H1 (cell line): Measurements from ENCODE around the gene HDGFL3. TPM values are rescaled to one million over a fixed set of nuclear protein-coding genes. Genes with fewer than 3 reads are reported as not detected.

Experiments used
- CTCF ChIA-PET: fragments of 300-600 bp; sonication (Branson Sonifier 250); formaldehyde crosslinking; loops from one replicate; lab custom pipeline; 2021; ENCODE audit not compliant: partially characterized antibody; lab: Charles Lee
- POLR2A ChIA-PET: fragments of 300-600 bp; sonication (Branson Sonifier 250); formaldehyde crosslinking; loops from one replicate; lab custom pipeline; 2021; ENCODE audit warnings: inconsistent platforms; ENCODE audit not compliant: partially characterized antibody; lab: Charles Lee
- DNase-seq, 2 experiments: peaks; one replicate each; pipeline versions ENCODE4 v3.0.0 to v3.0.0-alpha.2; 2010 to 2022; ENCODE audit warnings: low spot score in 2 of 2, low read depth in 1 of 2, mixed read lengths in 1 of 2
- FAIRE-seq: peaks from 2 replicates; lab custom pipeline; 2011; peaks lifted over from hg19 to GRCh38; lab: Jason Lieb, UNC
- H2AFZ ChIP-seq: 2 replicates; pipeline ENCODE4 v1.8.1; 2012; ENCODE audit warnings: low read length, inconsistent platforms
- H2AK5ac ChIP-seq: 2 replicates; pipeline ENCODE4 v1.6.1; 2013; ENCODE audit warnings: low read depth, low read length
- H2BK120ac ChIP-seq: replicated peaks from 2 replicates; pipeline ENCODE3; 2013; ENCODE audit warnings: low read depth, low read length, inconsistent platforms
- H2BK12ac ChIP-seq: 2 replicates; pipeline ENCODE4 v1.6.1; 2013; ENCODE audit warnings: low read depth, low read length
- H2BK15ac ChIP-seq: 2 replicates; pipeline ENCODE4 v1.6.1; 2013; ENCODE audit warnings: low read length
- H2BK20ac ChIP-seq: 2 replicates; pipeline ENCODE4 v1.6.1; 2013; ENCODE audit warnings: low read length
- H2BK5ac ChIP-seq: 2 replicates; pipeline ENCODE4 v1.6.1; 2013; ENCODE audit warnings: low read depth, low read length
- H3K14ac ChIP-seq: 2 replicates; pipeline ENCODE4 v1.6.1; 2013; ENCODE audit warnings: inconsistent platforms; ENCODE audit not compliant: insufficient read length
- H3K18ac ChIP-seq: 2 replicates; pipeline ENCODE4 v1.6.1; 2013; ENCODE audit warnings: low read length; ENCODE audit errors: extremely low read depth
- H3K23ac ChIP-seq: 2 replicates; pipeline ENCODE4 v1.6.1; 2013; ENCODE audit warnings: inconsistent platforms; ENCODE audit not compliant: insufficient read length
- H3K23me2 ChIP-seq: 2 replicates; pipeline ENCODE4 v1.6.1; 2013; ENCODE audit warnings: low read depth, low read length
- H3K27ac ChIP-seq: 2 replicates; pipeline ENCODE4 v1.6.1; 2011; ENCODE audit warnings: low read depth, low read length, inconsistent platforms
- H3K27me3 ChIP-seq, 4 experiments: replicated peaks in 1 of 4; 1 replicate in 1 of 4; 2 replicates in 3 of 4; pipeline versions ENCODE4 v1.6.1 to v1.8.1; 2011 to 2013; ENCODE audit warnings: low read length in 3 of 4, mild to moderate bottlenecking in 3 of 4, inconsistent platforms in 2 of 4, mixed read lengths in 2 of 4, moderate library complexity in 1 of 4; ENCODE audit not compliant: control insufficient read depth in 3 of 4, insufficient read depth in 3 of 4; ENCODE audit errors: extremely low read depth in 1 of 4
- H3K36me3 ChIP-seq, 4 experiments: 2 replicates each; pipeline versions ENCODE4 v1.6.1 to v1.8.1; 2011 to 2013; ENCODE audit warnings: mild to moderate bottlenecking in 4 of 4, low read length in 3 of 4, moderate library complexity in 2 of 4, control low read depth in 1 of 4, inconsistent platforms in 1 of 4; ENCODE audit not compliant: insufficient read depth in 4 of 4, control insufficient read depth in 2 of 4
- H3K4ac ChIP-seq: replicated peaks from 2 replicates; pipeline ENCODE3; 2013; ENCODE audit warnings: low read length, low read depth, mixed read lengths, inconsistent platforms; ENCODE audit not compliant: insufficient read length
- H3K4me1 ChIP-seq, 4 experiments: replicated peaks in 1 of 4; 1 replicate in 1 of 4; 2 replicates in 3 of 4; pipeline versions ENCODE4 v1.6.1 to v1.8.1; 2011 to 2013; ENCODE audit warnings: low read length in 3 of 4, inconsistent platforms in 2 of 4, mixed read lengths in 1 of 4; ENCODE audit not compliant: insufficient read depth in 4 of 4, control insufficient read depth in 3 of 4
- H3K4me2 ChIP-seq, 2 experiments: 2 replicates each; pipeline versions ENCODE4 v1.6.1 to v1.8.1; 2011 to 2013; ENCODE audit warnings: low read depth in 2 of 2, low read length in 2 of 2, control low read depth in 1 of 2, inconsistent platforms in 1 of 2, mild to moderate bottlenecking in 1 of 2; ENCODE audit not compliant: insufficient read depth in 1 of 2
- H3K4me3 ChIP-seq, 4 experiments: fragments of 200-600, 300-600 bp in 1 of 4; sonication (generic), shearing (Covaris generic), sonication (Bioruptor Twin) in 1 of 4; 2 replicates each; pipeline versions ENCODE4 v1.5.1 to v1.8.1; 2011 to 2016; ENCODE audit warnings: low read length in 4 of 4, low read depth in 3 of 4, control low read depth in 2 of 4, inconsistent platforms in 2 of 4, mild to moderate bottlenecking in 2 of 4, mixed read lengths in 1 of 4, moderate library complexity in 1 of 4; ENCODE audit not compliant: insufficient read depth in 2 of 4; ENCODE audit errors: extremely low read depth in 1 of 4
- H3K56ac ChIP-seq: replicated peaks from 2 replicates; pipeline ENCODE3; 2013; ENCODE audit warnings: low read depth, mild to moderate bottlenecking, mixed read lengths, low read length, inconsistent platforms; ENCODE audit not compliant: insufficient read length
- H3K79me1 ChIP-seq: 2 replicates; pipeline ENCODE4 v1.6.1; 2013; ENCODE audit warnings: low read depth, low read length, control low read depth
- H3K79me2 ChIP-seq, 2 experiments: 2 replicates each; pipeline versions ENCODE4 v1.6.1 to v1.8.1; 2012 to 2013; ENCODE audit warnings: low read length in 2 of 2, mild to moderate bottlenecking in 2 of 2, inconsistent platforms in 1 of 2; ENCODE audit not compliant: insufficient read depth in 2 of 2, control insufficient read depth in 1 of 2
- H3K9ac ChIP-seq, 4 experiments: replicated peaks in 1 of 4; 1 replicate in 1 of 4; 2 replicates in 3 of 4; pipeline versions ENCODE4 v1.6.1 to v1.8.1; 2011 to 2013; ENCODE audit warnings: low read depth in 3 of 4, low read length in 3 of 4, control low read depth in 2 of 4, mild to moderate bottlenecking in 2 of 4, moderate library complexity in 2 of 4, inconsistent platforms in 1 of 4; ENCODE audit errors: extremely low read depth in 1 of 4
- H3K9me3 ChIP-seq, 2 experiments: 2 replicates each; pipeline versions ENCODE4 v1.6.1 to v1.8.1; 2012 to 2013; ENCODE audit warnings: mild to moderate bottlenecking in 2 of 2, moderate library complexity in 2 of 2, control low read depth in 1 of 2, inconsistent platforms in 1 of 2, low read depth in 1 of 2, low read length in 1 of 2, mixed read lengths in 1 of 2; ENCODE audit not compliant: insufficient read depth in 2 of 2
- H4K20me1 ChIP-seq, 2 experiments: replicated peaks in 1 of 2; 2 replicates each; pipeline versions ENCODE3 to v1.8.1; 2011 to 2013; ENCODE audit warnings: inconsistent platforms in 2 of 2, low read length in 2 of 2, mild to moderate bottlenecking in 1 of 2; ENCODE audit not compliant: insufficient read depth in 2 of 2, control insufficient read depth in 1 of 2
- H4K5ac ChIP-seq: 2 replicates; pipeline ENCODE4 v1.6.1; 2013; ENCODE audit warnings: low read length, low read depth, mixed read lengths, inconsistent platforms; ENCODE audit not compliant: insufficient read length
- H4K8ac ChIP-seq: 2 replicates; pipeline ENCODE4 v1.8.0; 2013; ENCODE audit warnings: mild to moderate bottlenecking, moderate library complexity, low read length, inconsistent platforms; ENCODE audit not compliant: insufficient read depth; ENCODE audit errors: extremely low read depth
- H4K91ac ChIP-seq: replicated peaks from 2 replicates; pipeline ENCODE3; 2013; ENCODE audit warnings: low read length, mixed read lengths, inconsistent platforms; ENCODE audit not compliant: insufficient read length
- BACH1 ChIP-seq: IDR thresholded peaks from 2 replicates; pipeline ENCODE4 v1.6.1; 2012; ENCODE audit warnings: low read length, improper control_type of control experiment
- CEBPB ChIP-seq: IDR thresholded peaks from 2 replicates; pipeline ENCODE4 v1.6.1; 2012; ENCODE audit warnings: low read depth, low read length
- CHD1 ChIP-seq: IDR thresholded peaks from 2 replicates; pipeline ENCODE4 v1.6.1; 2012; ENCODE audit warnings: low read depth, low read length, improper control_type of control experiment
- FOSL1 ChIP-seq: IDR thresholded peaks from 2 replicates; pipeline ENCODE4 v1.6.1; 2011; ENCODE audit warnings: mild to moderate bottlenecking, low read depth, low read length, moderate library complexity; ENCODE audit not compliant: insufficient read depth
- KDM1A ChIP-seq: fragments of 200-600, 300-600 bp; sonication (generic); IDR thresholded peaks from 2 replicates; pipeline ENCODE4 v1.7.1; 2016; ENCODE audit warnings: mild to moderate bottlenecking, low read length, borderline replicate concordance
- KDM4A ChIP-seq: IDR thresholded peaks from one replicate; pipeline ENCODE4 v1.7.1; 2012; ENCODE audit warnings: low read depth, mild to moderate bottlenecking, moderate library complexity, low read length, inconsistent platforms; ENCODE audit not compliant: severe bottlenecking
- NANOG ChIP-seq: IDR thresholded peaks from 2 replicates; pipeline ENCODE4 v1.6.1; 2011; ENCODE audit warnings: low read length, low read depth, mild to moderate bottlenecking, inconsistent platforms; ENCODE audit not compliant: insufficient read depth, poor library complexity, severe bottlenecking
- POLR2AphosphoS5 ChIP-seq: IDR thresholded peaks from 2 replicates; pipeline ENCODE4 v1.6.1; 2011; ENCODE audit warnings: low read depth, low read length
- SP4 ChIP-seq: IDR thresholded peaks from 2 replicates; pipeline ENCODE4 v1.6.1; 2012; ENCODE audit warnings: low read length, inconsistent platforms
- SRF ChIP-seq: IDR thresholded peaks from 2 replicates; pipeline ENCODE4 v1.6.1; 2011; ENCODE audit warnings: mild to moderate bottlenecking, low read depth, low read length, moderate library complexity
- TBP ChIP-seq: IDR thresholded peaks from 2 replicates; pipeline ENCODE4 v1.6.1; 2011; ENCODE audit warnings: low read depth, low read length, improper control_type of control experiment
- WGBS, 2 experiments: shearing (Covaris generic) in 1 of 2; methylation state at CpG; one replicate each; pipeline versions ENCODE4 v1.1.6 to v1.1.7; 2013 to 2015; ENCODE audit warnings: low lambda C conversion rate in 2 of 2, mixed read lengths in 2 of 2, inconsistent platforms in 1 of 2, low coverage in 1 of 2, missing lambda C conversion rate in 1 of 2; ENCODE audit not compliant: insufficient replicate concordance in 2 of 2, insufficient coverage in 1 of 2, insufficient read length in 1 of 2; ENCODE audit errors: extremely low coverage in 1 of 2, missing lambda C conversion rate in 1 of 2; 5-methylcytosine and 5-hydroxymethylcytosine counted together
- polyA plus RNA-seq, 7 experiments: library from polyadenylated mRNA; depleted of rRNA in 3 of 7; stranded (reverse) in 5 of 7; unstranded in 2 of 7; fragments of >200 nt in 5 of 7; fragments of 200-250 nt in 2 of 7; gene quantifications; 1 replicate in 5 of 7; 2 replicates in 1 of 7; 4 replicates in 1 of 7; pipeline versions ENCODE4 v1.2.1 to v1.2.3, GENCODE V29; 2011 to 2013; ENCODE audit warnings: missing spikeins in 2 of 7, mixed read lengths in 2 of 7
- total RNA-seq: library from RNA; stranded (reverse); fragmentation: NEBNext Ultra II Directional; extraction: Animal tissue kit (Norgen Biotek cat#: 25700); gene quantifications from 2 replicates; pipeline ENCODE4 v1.2.1, GENCODE V29; 2021
- TF ChIP-seq, protein P1 (sequence below), 3 experiments: IDR thresholded peaks; 1 replicate in 2 of 3; 2 replicates in 1 of 3; pipeline versions ENCODE4 v1.5.1 to v1.6.1; 2011; ENCODE audit warnings: low read length in 3 of 3, mild to moderate bottlenecking in 3 of 3, inconsistent platforms in 2 of 3, low read depth in 1 of 3, moderate library complexity in 1 of 3; ENCODE audit not compliant: insufficient read depth in 1 of 3; ENCODE audit errors: control extremely low read depth in 1 of 3

The HDGFL3 gene
- total and polyA plus RNA-seq, 2 of the 8 experiments (the other 6 are each of a cell fraction or from before 2014, with no cell fraction given) = 14.1 to 149 TPM

DNA sequence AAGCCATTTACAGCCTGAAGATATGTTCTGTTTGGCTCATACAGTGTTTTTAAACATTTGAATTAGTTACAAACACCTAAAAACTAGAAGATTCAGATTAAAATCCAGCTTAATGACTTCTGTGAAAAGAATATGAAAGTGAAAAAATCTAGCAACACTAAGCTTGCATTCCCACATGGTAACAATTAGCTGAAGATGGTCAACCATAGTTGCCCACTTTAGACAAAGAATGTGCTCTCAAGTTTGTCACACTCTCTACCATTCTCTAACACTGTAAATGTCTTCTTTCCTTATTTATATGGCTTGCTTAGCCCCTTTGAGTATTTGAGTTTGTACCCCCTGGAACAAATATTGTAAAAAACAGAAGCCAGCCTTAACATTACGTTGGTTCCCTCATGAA, 32.7 kb downstream of the HDGFL3 start:
- Histone ChIP-seq H3K4me1 (peaks cover 0 to 4% (median under 1%) of the 10 kb centered on the region in 4 experiments; a peak in 3 of 7 replicates), H4K20me1 (peaks cover 0 to 6% of the 10 kb centered on the region in 2 experiments), H3K4me2 (no peak overlapping the region), H2AK5ac (no peak overlapping the region), H3K23me2 (no peaks in the 10 kb centered on the region; the same call in 1 of the 2 replicates), H2BK120ac (no peak overlapping the region), H3K23ac (no peak overlapping the region), H2BK5ac (no peak overlapping the region), H3K27me3 (no peaks in the 10 kb centered on the region), H4K5ac (no peak overlapping the region), H2BK15ac (no peak overlapping the region), H3K9me3 (no peaks in the 10 kb centered on the region), H3K9ac (no peak overlapping the region), H3K27ac (no peak overlapping the region), H3K79me2 (peaks cover 2 to 92% of the 10 kb centered on the region in 2 experiments; a peak in 3 of 4 replicates), H2BK20ac (no peak overlapping the region), H4K8ac (no peak overlapping the region), H3K4me3 (no peak overlapping the region), H2AFZ (no peak overlapping the region), H4K91ac (no peak overlapping the region), H3K36me3 (peaks cover 0 to 3% (median 0%) of the 10 kb centered on the region in 4 experiments; a peak in 1 of 8 replicates), H3K56ac (no peak overlapping the region), H2BK12ac (no peak overlapping the region), H3K18ac (no peak overlapping the region), H3K4ac (no peak overlapping the region), H3K14ac (no peak overlapping the region), H3K79me1 (peaks cover 7% of the 10 kb centered on the region)
- WGBS, 2 experiments = 92% methylated on average over 1 of the region's 1 CpG; no CpG with 5 or more reads in 1 of the 2 experiments
- POLR2A ChIA-PET = interaction anchor here (1.0 kb wide), 1 partner anchor 33 kb away, joined by 3 read pairs; the partner anchor contains the start of gene HDGFL3
- FAIRE-seq (no peak), DNase-seq (no peak)
- CTCF ChIA-PET = interaction anchor here (1.2 kb wide), 1 partner anchor 10 kb away, joined by 3 read pairs; no protein-coding TSS in a partner anchor
- no peak for TF ChIP-seq KDM4A
- no peak for TF ChIP-seq CEBPB
- TF ChIP-seq NANOG = no peak
- no peak for TF ChIP-seq SP4
- no peak for TF ChIP-seq SRF
- TF ChIP-seq KDM1A = no peak
- TF ChIP-seq FOSL1 = no peak
- TF ChIP-seq, protein P1, sequence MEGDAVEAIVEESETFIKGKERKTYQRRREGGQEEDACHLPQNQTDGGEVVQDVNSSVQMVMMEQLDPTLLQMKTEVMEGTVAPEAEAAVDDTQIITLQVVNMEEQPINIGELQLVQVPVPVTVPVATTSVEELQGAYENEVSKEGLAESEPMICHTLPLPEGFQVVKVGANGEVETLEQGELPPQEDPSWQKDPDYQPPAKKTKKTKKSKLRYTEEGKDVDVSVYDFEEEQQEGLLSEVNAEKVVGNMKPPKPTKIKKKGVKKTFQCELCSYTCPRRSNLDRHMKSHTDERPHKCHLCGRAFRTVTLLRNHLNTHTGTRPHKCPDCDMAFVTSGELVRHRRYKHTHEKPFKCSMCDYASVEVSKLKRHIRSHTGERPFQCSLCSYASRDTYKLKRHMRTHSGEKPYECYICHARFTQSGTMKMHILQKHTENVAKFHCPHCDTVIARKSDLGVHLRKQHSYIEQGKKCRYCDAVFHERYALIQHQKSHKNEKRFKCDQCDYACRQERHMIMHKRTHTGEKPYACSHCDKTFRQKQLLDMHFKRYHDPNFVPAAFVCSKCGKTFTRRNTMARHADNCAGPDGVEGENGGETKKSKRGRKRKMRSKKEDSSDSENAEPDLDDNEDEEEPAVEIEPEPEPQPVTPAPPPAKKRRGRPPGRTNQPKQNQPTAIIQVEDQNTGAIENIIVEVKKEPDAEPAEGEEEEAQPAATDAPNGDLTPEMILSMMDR (IDR thresholded peaks at IDR 0.05; ENCODE audit: control extremely low read depth in 1 of 3, insufficient read depth in 1 of 3, low read depth in 1 of 3, low read length in 3 of 3) = no peak
- TF ChIP-seq CHD1 = no peak
- no peak for TF ChIP-seq POLR2AphosphoS5
- no peak for TF ChIP-seq TBP
- TF ChIP-seq BACH1 = no peak
